Stimulated activated naive B cell treated with anti-CD40 and anti-IgM and Interleukin-4, amounts not matched to agents 10 μg/mL and 1 μg/mL and 100 μg/mL, for 72 hours (primary cell): ENCODE data around the gene PRKCA.

ENCODE experiments used
- ATAC-seq, 2 donors: fragments of 150-1000 bp; cut with Tn5 transposase; replicated peaks; 2 replicates each; pipeline ENCODE4 v1.10.0; 2021; ENCODE audit warnings: moderate library complexity in 1 of 2
- DNase-seq: peaks from one replicate; pipeline ENCODE4 v3.0.0; 2021
- H3K27ac Mint-ChIP-seq: one replicate; pipeline ENCODE4 v1.8.0; 2022; ENCODE audit warnings: mild to moderate bottlenecking, mixed read lengths
- H3K27me3 Mint-ChIP-seq, 2 donors: one replicate each; pipeline ENCODE4 v1.8.0; 2022; ENCODE audit warnings: mixed read lengths in 2 of 2
- H3K36me3 Mint-ChIP-seq, 2 donors: one replicate each; pipeline ENCODE4 v1.8.0; 2022; ENCODE audit warnings: mixed read lengths in 2 of 2, mild to moderate bottlenecking in 1 of 2
- H3K4me1 Mint-ChIP-seq, 2 donors: one replicate each; pipeline ENCODE4 v1.8.0; 2022; ENCODE audit warnings: mixed read lengths in 2 of 2, mild to moderate bottlenecking in 1 of 2
- H3K4me3 Mint-ChIP-seq, 2 donors: one replicate each; pipeline ENCODE4 v1.8.0; 2022; ENCODE audit warnings: mild to moderate bottlenecking in 2 of 2, mixed read lengths in 2 of 2, moderate library complexity in 1 of 2
- H3K9me3 Mint-ChIP-seq, 2 donors: one replicate each; pipeline ENCODE4 v1.8.0; 2022; ENCODE audit warnings: mixed read lengths in 2 of 2, mild to moderate bottlenecking in 1 of 2

PRKCA gene

DNA sequence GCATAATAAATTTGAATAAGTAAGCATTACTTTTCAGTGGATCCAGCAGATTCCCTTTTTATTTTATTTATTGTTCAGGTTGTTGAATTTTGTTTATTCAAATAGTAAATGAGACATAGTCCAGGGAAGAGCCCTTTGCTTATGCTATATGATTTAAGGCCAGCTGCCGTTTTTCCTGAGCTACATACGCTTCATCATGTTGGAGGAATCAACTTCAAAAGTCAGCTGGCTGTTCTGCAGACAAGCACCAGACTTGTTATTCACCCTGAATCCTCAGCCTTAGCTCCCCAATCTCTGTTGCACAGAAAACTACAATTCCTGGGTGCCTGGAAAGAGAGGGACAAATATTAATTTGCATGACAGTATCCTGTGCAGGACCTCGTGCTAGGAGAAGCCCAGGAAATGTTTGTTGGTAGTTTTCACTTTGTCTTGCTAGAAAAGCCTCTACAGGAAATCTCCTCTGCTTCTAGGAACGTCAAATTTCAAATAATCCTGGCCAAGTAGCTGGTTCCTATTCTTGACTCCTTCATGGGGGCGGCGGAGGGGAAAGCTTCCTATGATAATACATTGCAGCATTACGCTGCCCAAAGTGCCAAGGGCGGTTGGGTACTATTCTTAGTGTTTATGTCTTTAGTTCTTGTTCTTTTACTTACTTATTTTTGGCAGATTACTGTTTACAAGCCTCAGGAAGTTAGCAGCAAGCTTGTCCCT, 101.6 kb downstream of the PRKCA start:
- no peaks in the 10 kb centered on the region for H3K36me3 Mint-ChIP-seq
- H3K4me1 Mint-ChIP-seq, result peaks cover 7 to 11% of the 10 kb centered on the region in 2 donors
- H3K4me3 Mint-ChIP-seq, result no peak overlapping the region
- ATAC-seq (no peak), DNase-seq (no peak)
- peaks cover 14 to 16% of the 10 kb centered on the region in 2 donors for H3K27me3 Mint-ChIP-seq
- no peaks in the 10 kb centered on the region for H3K9me3 Mint-ChIP-seq
- no peak overlapping the region for H3K27ac Mint-ChIP-seq

GRCh38 chr17:66405836-66406677, 103.6 kb downstream of the PRKCA start:
- Mint-ChIP-seq H3K36me3 (no peaks in the 10 kb centered on the region), H3K4me3 (no peak overlapping the region), H3K27ac (no peak overlapping the region), H3K4me1 (peaks cover 7 to 9% of the 10 kb centered on the region in 2 donors), H3K9me3 (no peaks in the 10 kb centered on the region), H3K27me3 (peaks cover 13 to 14% of the 10 kb centered on the region in 2 donors)
- DNase-seq (no peak), ATAC-seq (no peak)

DNA sequence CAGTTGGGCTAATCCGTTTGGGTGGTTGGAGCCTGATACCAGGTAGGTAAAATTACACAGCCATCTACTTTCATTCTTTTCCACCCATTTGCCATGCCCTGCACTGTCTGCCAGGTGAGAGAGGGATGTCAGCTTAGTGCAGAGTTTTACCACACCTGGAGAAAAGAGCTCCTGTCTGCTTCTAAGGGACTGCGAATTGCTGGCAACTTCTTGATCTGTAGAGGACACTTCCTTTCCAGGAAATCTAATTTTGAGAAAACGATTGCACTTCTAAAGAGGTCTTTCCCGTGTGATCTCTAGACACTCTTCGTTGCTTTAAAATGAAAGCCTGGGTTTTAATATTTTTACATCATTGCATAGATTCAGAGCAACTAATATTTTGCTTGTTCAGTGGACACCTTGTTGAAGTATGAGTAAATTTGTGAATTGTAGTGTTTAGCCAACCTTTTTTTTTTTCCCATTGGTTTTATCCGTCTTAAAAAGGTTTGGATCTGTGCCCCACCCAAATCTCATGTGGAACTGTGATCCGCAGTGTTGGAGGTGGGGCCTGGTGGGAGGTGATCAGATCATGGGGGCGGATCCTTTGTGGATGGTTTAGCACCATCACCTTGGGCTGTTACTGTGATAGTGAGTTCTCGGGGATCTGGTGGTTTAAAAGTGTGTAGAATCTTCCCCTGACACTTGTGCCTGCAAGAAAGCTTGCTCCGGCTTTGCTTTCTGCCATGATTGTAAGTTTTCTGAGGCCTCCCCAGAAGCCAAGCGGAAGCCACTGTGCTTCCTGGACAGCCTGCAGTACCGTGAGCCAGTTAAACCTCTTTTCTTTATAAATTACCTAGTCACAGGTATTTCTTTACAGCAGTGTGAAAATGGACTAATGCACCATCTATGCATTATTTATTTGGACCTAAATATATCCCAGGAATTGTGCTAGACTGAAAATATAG, 104.6 kb downstream of the PRKCA start:
- peaks cover 7 to 9% of the 10 kb centered on the region in 2 donors for H3K4me1 Mint-ChIP-seq
- H3K27ac Mint-ChIP-seq, result no peak overlapping the region
- ATAC-seq (no peak), DNase-seq (no peak)
- H3K36me3 Mint-ChIP-seq, result no peaks in the 10 kb centered on the region
- H3K9me3 Mint-ChIP-seq, result no peaks in the 10 kb centered on the region
- peaks cover 9 to 10% of the 10 kb centered on the region in 2 donors for H3K27me3 Mint-ChIP-seq
- H3K4me3 Mint-ChIP-seq, result no peak overlapping the region

- ATAC-seq (no peak), DNase-seq (no peak)
- Mint-ChIP-seq H3K4me3 (no peak overlapping the region), H3K36me3 (no peaks in the 10 kb centered on the region), H3K27ac (no peak overlapping the region), H3K4me1 (peaks cover 7 to 10% of the 10 kb centered on the region in 2 donors), H3K27me3 (peaks cover 8 to 12% of the 10 kb centered on the region in 2 donors), H3K9me3 (no peaks in the 10 kb centered on the region)
These were observed 105.5 kb downstream of the PRKCA start for GRCh38 chr17:66407864-66408263.

GRCh38 chr17:66411520-66411919, 109.1 kb downstream of the PRKCA start:
- ATAC-seq (no peak), DNase-seq (no peak)
- Mint-ChIP-seq H3K4me3 (no peak overlapping the region), H3K9me3 (no peaks in the 10 kb centered on the region), H3K27me3 (peaks cover 8 to 12% of the 10 kb centered on the region in 2 donors), H3K36me3 (no peaks in the 10 kb centered on the region), H3K4me1 (peaks cover 7 to 10% of the 10 kb centered on the region in 2 donors), H3K27ac (no peak overlapping the region)

DNA sequence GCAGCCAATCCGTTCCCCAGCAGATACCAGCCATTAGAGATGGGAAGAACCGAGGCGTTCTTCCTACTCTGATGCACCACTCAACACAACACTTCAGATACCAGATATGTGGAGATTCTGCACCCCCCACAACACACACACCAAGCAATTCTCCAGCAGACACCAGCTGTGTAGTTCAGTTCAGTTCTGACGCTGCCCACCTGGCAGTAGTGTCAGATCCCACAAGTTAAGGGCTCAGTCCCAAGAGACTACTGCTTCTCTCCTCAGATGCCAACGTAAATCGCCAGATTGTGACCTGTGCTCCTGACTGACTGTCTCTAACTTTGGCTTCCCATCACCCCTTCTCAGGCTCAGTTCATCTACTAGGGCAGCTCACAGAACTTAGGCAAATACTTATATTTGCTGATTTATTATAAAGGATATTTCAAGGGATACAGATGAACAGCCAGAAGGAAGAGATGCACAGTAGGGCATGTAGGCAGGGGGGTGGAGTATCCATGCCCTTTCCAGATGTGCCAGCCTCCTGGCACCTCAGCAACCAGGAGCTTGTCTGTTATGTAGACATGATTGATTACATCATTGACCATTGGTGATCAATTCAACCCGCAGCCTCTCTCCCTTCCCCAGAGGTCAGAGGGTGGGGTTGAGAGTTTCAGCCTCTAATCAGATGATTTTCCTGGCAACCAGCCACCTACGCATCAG, 110.6 kb downstream of the PRKCA start:
- H3K4me3 Mint-ChIP-seq, result no peak overlapping the region
- DNase-seq (no peak), ATAC-seq (peak; percentile 14 to 34)
- no peak overlapping the region for H3K27ac Mint-ChIP-seq
- H3K27me3 Mint-ChIP-seq, result peaks cover 0 to 4% of the 10 kb centered on the region in 2 donors
- H3K9me3 Mint-ChIP-seq, result no peaks in the 10 kb centered on the region
- H3K4me1 Mint-ChIP-seq, result peaks cover 0 to 4% of the 10 kb centered on the region in 2 donors
- H3K36me3 Mint-ChIP-seq, result no peaks in the 10 kb centered on the region

GRCh38 chr17:66413559-66414520, 111.4 kb downstream of the PRKCA start:
- H3K27me3 Mint-ChIP-seq, result peaks cover 0 to 4% of the 10 kb centered on the region in 2 donors
- H3K36me3 Mint-ChIP-seq, result no peaks in the 10 kb centered on the region
- no peaks in the 10 kb centered on the region for H3K9me3 Mint-ChIP-seq
- H3K27ac Mint-ChIP-seq, result no peak overlapping the region
- H3K4me1 Mint-ChIP-seq, result peaks cover 0 to 4% of the 10 kb centered on the region in 2 donors
- ATAC-seq (no peak), DNase-seq (no peak)
- no peak overlapping the region for H3K4me3 Mint-ChIP-seq

- peaks cover 0 to 4% of the 10 kb centered on the region in 2 donors for H3K4me1 Mint-ChIP-seq
- H3K27ac Mint-ChIP-seq, result no peak overlapping the region
- no peaks in the 10 kb centered on the region for H3K9me3 Mint-ChIP-seq
- H3K36me3 Mint-ChIP-seq, result no peaks in the 10 kb centered on the region
- ATAC-seq, result peak in 1 of 2 donors; percentile 39
- H3K27me3 Mint-ChIP-seq, result peaks cover 0 to 4% of the 10 kb centered on the region in 2 donors
- H3K4me3 Mint-ChIP-seq, result no peak overlapping the region
- DNase-seq, result no peak
These were observed 112.3 kb downstream of the PRKCA start for GRCh38 chr17:66414561-66415175.

GRCh38 chr17:66415366-66416206, 113.2 kb downstream of the PRKCA start:
- no peak for ATAC-seq
- H3K27ac Mint-ChIP-seq, result no peak overlapping the region

GRCh38 chr17:66416207-66416940, 114.0 kb downstream of the PRKCA start:
- DNase-seq, result no peak
- Mint-ChIP-seq H3K27me3 (peaks cover 0 to 4% of the 10 kb centered on the region in 2 donors), H3K27ac (no peak overlapping the region), H3K36me3 (no peaks in the 10 kb centered on the region), H3K4me1 (peaks cover 8% of the 10 kb centered on the region in 2 donors), H3K4me3 (no peak overlapping the region), H3K9me3 (no peaks in the 10 kb centered on the region)
- no peak for ATAC-seq

More at GRCh38 chr17:66415366-66416206, 113.2 kb downstream of the PRKCA start:
- peaks cover 0 to 4% of the 10 kb centered on the region in 2 donors for H3K4me1 Mint-ChIP-seq
- H3K27me3 Mint-ChIP-seq, result peaks cover 0 to 4% of the 10 kb centered on the region in 2 donors
- no peaks in the 10 kb centered on the region for H3K9me3 Mint-ChIP-seq
- DNase-seq, result no peak
- no peaks in the 10 kb centered on the region for H3K36me3 Mint-ChIP-seq
- no peak overlapping the region for H3K4me3 Mint-ChIP-seq

- H3K4me1 Mint-ChIP-seq, result peaks cover 8 to 14% of the 10 kb centered on the region in 2 donors
- H3K27ac Mint-ChIP-seq, result no peak overlapping the region
- no peak for DNase-seq
- H3K4me3 Mint-ChIP-seq, result no peak overlapping the region
- H3K36me3 Mint-ChIP-seq, result no peaks in the 10 kb centered on the region
- no peak for ATAC-seq
- peaks cover 0 to 4% of the 10 kb centered on the region in 2 donors for H3K27me3 Mint-ChIP-seq
- H3K9me3 Mint-ChIP-seq, result no peaks in the 10 kb centered on the region
These were observed 114.9 kb downstream of the PRKCA start for GRCh38 chr17:66417300-66417719.
